ENCODE measurements around the gene SLC25A21.

The SLC25A21 gene

GRCh38 chr14:36976571-36977023 lies 195.8 kb downstream of the SLC25A21 start:
- DNase-seq, result no peak

GRCh38 chr14:36975834-36976233 lies 196.6 kb downstream of the SLC25A21 start:
- peak; percentile 11 for DNase-seq

GRCh38 chr14:36974985-36975384 lies 197.4 kb downstream of the SLC25A21 start:
- no peak for DNase-seq

GRCh38 chr14:36973806-36974442 lies 198.5 kb downstream of the SLC25A21 start:
- no peak for DNase-seq

- no peak for DNase-seq
Measured at GRCh38 chr14:36971263-36971855, 201.0 kb downstream of the SLC25A21 start.

- no peak for DNase-seq
Measured at GRCh38 chr14:36967892-36968555, 204.4 kb downstream of the SLC25A21 start.

- no peak for DNase-seq
Measured at GRCh38 chr14:36955967-36956366, 216.4 kb downstream of the SLC25A21 start.

GRCh38 chr14:36955376-36955775 lies 217.0 kb downstream of the SLC25A21 start:
- DNase-seq, result no peak

GRCh38 chr14:36952689-36953088 lies 219.7 kb downstream of the SLC25A21 start:
- no peak for DNase-seq

- no peak for DNase-seq
Measured at GRCh38 chr14:36951380-36951911, 221.0 kb downstream of the SLC25A21 start.

- DNase-seq, result no peak
Measured at GRCh38 chr14:36950812-36951211, 221.6 kb downstream of the SLC25A21 start.

- no peak for DNase-seq
Measured at GRCh38 chr14:36949371-36949770, 223.0 kb downstream of the SLC25A21 start.

- DNase-seq, result no peak
Measured at GRCh38 chr14:36948157-36948859, 224.1 kb downstream of the SLC25A21 start.

GRCh38 chr14:36947362-36947761 lies 225.0 kb downstream of the SLC25A21 start:
- no peak for DNase-seq

- DNase-seq, result no peak
Measured at GRCh38 chr14:36946872-36947271, 225.5 kb downstream of the SLC25A21 start.

GRCh38 chr14:36944307-36945010 lies 227.9 kb downstream of the SLC25A21 start:
- DNase-seq, result no peak

GRCh38 chr14:36942522-36943245 lies 229.7 kb downstream of the SLC25A21 start:
- no peak for DNase-seq

- DNase-seq, result peak; percentile 68
Measured at GRCh38 chr14:36941783-36942521, 230.5 kb downstream of the SLC25A21 start.

GRCh38 chr14:36940476-36940875 lies 231.9 kb downstream of the SLC25A21 start:
- no peak for DNase-seq

- DNase-seq, result no peak
Measured at GRCh38 chr14:36939265-36939664, 233.1 kb downstream of the SLC25A21 start.

GRCh38 chr14:36938678-36939077 lies 233.7 kb downstream of the SLC25A21 start:
- DNase-seq, result no peak

Data from NCI-H1105 (cell line).